H1 (cell line): Measurements from ENCODE around the gene CCDC196. TPM values are rescaled to one million over a fixed set of nuclear protein-coding genes. Genes with fewer than 3 reads are reported as not detected.

ENCODE experiments used
- CTCF ChIA-PET: fragments of 300-600 bp; sonication (Branson Sonifier 250); formaldehyde crosslinking; loops from one replicate; lab custom pipeline; 2021; ENCODE audit not compliant: partially characterized antibody; lab: Charles Lee
- POLR2A ChIA-PET: fragments of 300-600 bp; sonication (Branson Sonifier 250); formaldehyde crosslinking; loops from one replicate; lab custom pipeline; 2021; ENCODE audit warnings: inconsistent platforms; ENCODE audit not compliant: partially characterized antibody; lab: Charles Lee
- DNase-seq, 2 experiments: peaks; one replicate each; pipeline versions ENCODE4 v3.0.0 to v3.0.0-alpha.2; 2010 to 2022; ENCODE audit warnings: low spot score in 2 of 2, low read depth in 1 of 2, mixed read lengths in 1 of 2
- FAIRE-seq: peaks from 2 replicates; lab custom pipeline; 2011; peaks lifted over from hg19 to GRCh38; lab: Jason Lieb, UNC
- H2AFZ ChIP-seq: 2 replicates; pipeline ENCODE4 v1.8.1; 2012; ENCODE audit warnings: low read length, inconsistent platforms
- H2AK5ac ChIP-seq: 2 replicates; pipeline ENCODE4 v1.6.1; 2013; ENCODE audit warnings: low read depth, low read length
- H2BK120ac ChIP-seq: replicated peaks from 2 replicates; pipeline ENCODE3; 2013; ENCODE audit warnings: low read depth, low read length, inconsistent platforms
- H2BK12ac ChIP-seq: 2 replicates; pipeline ENCODE4 v1.6.1; 2013; ENCODE audit warnings: low read depth, low read length
- H2BK15ac ChIP-seq: 2 replicates; pipeline ENCODE4 v1.6.1; 2013; ENCODE audit warnings: low read length
- H2BK20ac ChIP-seq: 2 replicates; pipeline ENCODE4 v1.6.1; 2013; ENCODE audit warnings: low read length
- H2BK5ac ChIP-seq: 2 replicates; pipeline ENCODE4 v1.6.1; 2013; ENCODE audit warnings: low read depth, low read length
- H3K14ac ChIP-seq: 2 replicates; pipeline ENCODE4 v1.6.1; 2013; ENCODE audit warnings: inconsistent platforms; ENCODE audit not compliant: insufficient read length
- H3K18ac ChIP-seq: 2 replicates; pipeline ENCODE4 v1.6.1; 2013; ENCODE audit warnings: low read length; ENCODE audit errors: extremely low read depth
- H3K23ac ChIP-seq: 2 replicates; pipeline ENCODE4 v1.6.1; 2013; ENCODE audit warnings: inconsistent platforms; ENCODE audit not compliant: insufficient read length
- H3K23me2 ChIP-seq: 2 replicates; pipeline ENCODE4 v1.6.1; 2013; ENCODE audit warnings: low read depth, low read length
- H3K27ac ChIP-seq: 2 replicates; pipeline ENCODE4 v1.6.1; 2011; ENCODE audit warnings: low read depth, low read length, inconsistent platforms
- H3K27me3 ChIP-seq, 4 experiments: replicated peaks in 1 of 4; 1 replicate in 1 of 4; 2 replicates in 3 of 4; pipeline versions ENCODE4 v1.6.1 to v1.8.1; 2011 to 2013; ENCODE audit warnings: low read length in 3 of 4, mild to moderate bottlenecking in 3 of 4, inconsistent platforms in 2 of 4, mixed read lengths in 2 of 4, moderate library complexity in 1 of 4; ENCODE audit not compliant: control insufficient read depth in 3 of 4, insufficient read depth in 3 of 4; ENCODE audit errors: extremely low read depth in 1 of 4
- H3K36me3 ChIP-seq, 4 experiments: 2 replicates each; pipeline versions ENCODE4 v1.6.1 to v1.8.1; 2011 to 2013; ENCODE audit warnings: mild to moderate bottlenecking in 4 of 4, low read length in 3 of 4, moderate library complexity in 2 of 4, control low read depth in 1 of 4, inconsistent platforms in 1 of 4; ENCODE audit not compliant: insufficient read depth in 4 of 4, control insufficient read depth in 2 of 4
- H3K4ac ChIP-seq: replicated peaks from 2 replicates; pipeline ENCODE3; 2013; ENCODE audit warnings: low read length, low read depth, mixed read lengths, inconsistent platforms; ENCODE audit not compliant: insufficient read length
- H3K4me1 ChIP-seq, 4 experiments: replicated peaks in 1 of 4; 1 replicate in 1 of 4; 2 replicates in 3 of 4; pipeline versions ENCODE4 v1.6.1 to v1.8.1; 2011 to 2013; ENCODE audit warnings: low read length in 3 of 4, inconsistent platforms in 2 of 4, mixed read lengths in 1 of 4; ENCODE audit not compliant: insufficient read depth in 4 of 4, control insufficient read depth in 3 of 4
- H3K4me2 ChIP-seq, 2 experiments: 2 replicates each; pipeline versions ENCODE4 v1.6.1 to v1.8.1; 2011 to 2013; ENCODE audit warnings: low read depth in 2 of 2, low read length in 2 of 2, control low read depth in 1 of 2, inconsistent platforms in 1 of 2, mild to moderate bottlenecking in 1 of 2; ENCODE audit not compliant: insufficient read depth in 1 of 2
- H3K4me3 ChIP-seq, 4 experiments: fragments of 200-600, 300-600 bp in 1 of 4; sonication (generic), shearing (Covaris generic), sonication (Bioruptor Twin) in 1 of 4; 2 replicates each; pipeline versions ENCODE4 v1.5.1 to v1.8.1; 2011 to 2016; ENCODE audit warnings: low read length in 4 of 4, low read depth in 3 of 4, control low read depth in 2 of 4, inconsistent platforms in 2 of 4, mild to moderate bottlenecking in 2 of 4, mixed read lengths in 1 of 4, moderate library complexity in 1 of 4; ENCODE audit not compliant: insufficient read depth in 2 of 4; ENCODE audit errors: extremely low read depth in 1 of 4
- H3K56ac ChIP-seq: replicated peaks from 2 replicates; pipeline ENCODE3; 2013; ENCODE audit warnings: low read depth, mild to moderate bottlenecking, mixed read lengths, low read length, inconsistent platforms; ENCODE audit not compliant: insufficient read length
- H3K79me1 ChIP-seq: 2 replicates; pipeline ENCODE4 v1.6.1; 2013; ENCODE audit warnings: low read depth, low read length, control low read depth
- H3K79me2 ChIP-seq, 2 experiments: 2 replicates each; pipeline versions ENCODE4 v1.6.1 to v1.8.1; 2012 to 2013; ENCODE audit warnings: low read length in 2 of 2, mild to moderate bottlenecking in 2 of 2, inconsistent platforms in 1 of 2; ENCODE audit not compliant: insufficient read depth in 2 of 2, control insufficient read depth in 1 of 2
- H3K9ac ChIP-seq, 4 experiments: replicated peaks in 1 of 4; 1 replicate in 1 of 4; 2 replicates in 3 of 4; pipeline versions ENCODE4 v1.6.1 to v1.8.1; 2011 to 2013; ENCODE audit warnings: low read depth in 3 of 4, low read length in 3 of 4, control low read depth in 2 of 4, mild to moderate bottlenecking in 2 of 4, moderate library complexity in 2 of 4, inconsistent platforms in 1 of 4; ENCODE audit errors: extremely low read depth in 1 of 4
- H3K9me3 ChIP-seq, 2 experiments: 2 replicates each; pipeline versions ENCODE4 v1.6.1 to v1.8.1; 2012 to 2013; ENCODE audit warnings: mild to moderate bottlenecking in 2 of 2, moderate library complexity in 2 of 2, control low read depth in 1 of 2, inconsistent platforms in 1 of 2, low read depth in 1 of 2, low read length in 1 of 2, mixed read lengths in 1 of 2; ENCODE audit not compliant: insufficient read depth in 2 of 2
- H4K20me1 ChIP-seq, 2 experiments: replicated peaks in 1 of 2; 2 replicates each; pipeline versions ENCODE3 to v1.8.1; 2011 to 2013; ENCODE audit warnings: inconsistent platforms in 2 of 2, low read length in 2 of 2, mild to moderate bottlenecking in 1 of 2; ENCODE audit not compliant: insufficient read depth in 2 of 2, control insufficient read depth in 1 of 2
- H4K5ac ChIP-seq: 2 replicates; pipeline ENCODE4 v1.6.1; 2013; ENCODE audit warnings: low read length, low read depth, mixed read lengths, inconsistent platforms; ENCODE audit not compliant: insufficient read length
- H4K8ac ChIP-seq: 2 replicates; pipeline ENCODE4 v1.8.0; 2013; ENCODE audit warnings: mild to moderate bottlenecking, moderate library complexity, low read length, inconsistent platforms; ENCODE audit not compliant: insufficient read depth; ENCODE audit errors: extremely low read depth
- H4K91ac ChIP-seq: replicated peaks from 2 replicates; pipeline ENCODE3; 2013; ENCODE audit warnings: low read length, mixed read lengths, inconsistent platforms; ENCODE audit not compliant: insufficient read length
- BCL11A ChIP-seq, 2 experiments: IDR thresholded peaks; one replicate each; pipeline ENCODE4 v1.6.1; 2011; ENCODE audit warnings: low read depth in 2 of 2, low read length in 2 of 2, mild to moderate bottlenecking in 2 of 2
- CTBP2 ChIP-seq: IDR thresholded peaks from 2 replicates; pipeline ENCODE4 v1.7.0; 2011; ENCODE audit warnings: borderline replicate concordance, mild to moderate bottlenecking, moderate library complexity, mixed read lengths, low read length; ENCODE audit not compliant: insufficient read depth, insufficient read length
- EP300 ChIP-seq, 2 experiments: IDR thresholded peaks; 1 replicate in 1 of 2; 2 replicates in 1 of 2; pipeline ENCODE4 v1.6.1; 2011 to 2012; ENCODE audit warnings: low read depth in 2 of 2, low read length in 2 of 2, mild to moderate bottlenecking in 2 of 2, borderline replicate concordance in 1 of 2, inconsistent platforms in 1 of 2, moderate library complexity in 1 of 2
- POLR2A ChIP-seq, 2 experiments: IDR thresholded peaks; 1 replicate in 1 of 2; 2 replicates in 1 of 2; pipeline ENCODE4 v1.6.1; 2011; ENCODE audit warnings: low read depth in 2 of 2, low read length in 2 of 2, mild to moderate bottlenecking in 2 of 2; ENCODE audit errors: control extremely low read depth in 1 of 2
- WGBS, 2 experiments: shearing (Covaris generic) in 1 of 2; methylation state at CpG; one replicate each; pipeline versions ENCODE4 v1.1.6 to v1.1.7; 2013 to 2015; ENCODE audit warnings: low lambda C conversion rate in 2 of 2, mixed read lengths in 2 of 2, inconsistent platforms in 1 of 2, low coverage in 1 of 2, missing lambda C conversion rate in 1 of 2; ENCODE audit not compliant: insufficient replicate concordance in 2 of 2, insufficient coverage in 1 of 2, insufficient read length in 1 of 2; ENCODE audit errors: extremely low coverage in 1 of 2, missing lambda C conversion rate in 1 of 2; 5-methylcytosine and 5-hydroxymethylcytosine counted together
- polyA plus RNA-seq, 7 experiments: library from polyadenylated mRNA; depleted of rRNA in 3 of 7; stranded (reverse) in 5 of 7; unstranded in 2 of 7; fragments of >200 nt in 5 of 7; fragments of 200-250 nt in 2 of 7; gene quantifications; 1 replicate in 5 of 7; 2 replicates in 1 of 7; 4 replicates in 1 of 7; pipeline versions ENCODE4 v1.2.1 to v1.2.3, GENCODE V29; 2011 to 2013; ENCODE audit warnings: missing spikeins in 2 of 7, mixed read lengths in 2 of 7
- total RNA-seq: library from RNA; stranded (reverse); fragmentation: NEBNext Ultra II Directional; extraction: Animal tissue kit (Norgen Biotek cat#: 25700); gene quantifications from 2 replicates; pipeline ENCODE4 v1.2.1, GENCODE V29; 2021

CCDC196 gene
- total and polyA plus RNA-seq, 2 of the 8 experiments (the other 6 are each of a cell fraction or from before 2014, with no cell fraction given), result not detected

DNA sequence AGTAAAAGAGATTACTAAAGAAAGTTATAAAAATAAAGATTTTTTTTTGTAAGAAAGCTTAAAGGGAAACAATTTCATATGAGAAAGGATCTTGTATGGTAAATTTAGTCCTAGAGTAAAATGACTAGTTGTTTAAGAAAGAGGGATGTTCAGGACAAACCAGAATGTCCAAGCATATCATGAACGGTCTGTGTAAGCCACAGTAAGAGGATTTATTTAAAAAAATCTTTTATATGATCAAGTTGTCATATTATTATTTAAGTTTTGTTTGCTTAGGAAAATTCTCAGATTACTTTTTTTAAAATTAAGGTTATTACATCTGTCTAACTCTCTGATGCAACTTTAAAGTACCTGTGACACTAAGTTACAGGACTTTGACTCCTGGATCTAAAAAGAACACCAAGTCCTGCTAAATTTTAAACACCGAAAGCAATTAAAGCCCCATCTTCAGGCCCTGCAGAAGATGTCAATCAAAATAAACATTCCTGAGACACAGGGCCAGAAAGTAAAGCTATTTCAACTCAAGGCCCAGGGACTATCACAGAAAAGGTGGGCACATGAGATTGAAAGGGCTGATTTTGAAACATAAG lies 17.3 kb upstream of the CCDC196 start:
- H3K27ac ChIP-seq, result no peak overlapping the region
- CTCF ChIA-PET, result no interaction called here
- 94% methylated on average over 2 of the region's 2 CpGs; no CpG with 5 or more reads in 1 of the 2 experiments for WGBS, 2 experiments
- TF ChIP-seq BCL11A (IDR thresholded peaks at IDR 0.05; ENCODE audit: low read depth in 2 of 2, low read length in 2 of 2) (no peak), EP300 (IDR thresholded peaks at IDR 0.05; ENCODE audit: borderline replicate concordance in 1 of 2, low read depth in 2 of 2, low read length in 2 of 2) (no peak), POLR2A (IDR thresholded peaks at IDR 0.05; ENCODE audit: control extremely low read depth in 1 of 2, low read depth in 2 of 2, low read length in 2 of 2) (no peak), CTBP2 (no peak)

More for the DNA sequence above, 17.3 kb upstream of the CCDC196 start:
- Histone ChIP-seq H3K4me1 (no peaks in the 10 kb centered on the region), H2AFZ (no peak overlapping the region), H2BK120ac (no peak overlapping the region), H2BK15ac (no peak overlapping the region), H2BK20ac (no peak overlapping the region), H3K23ac (no peak overlapping the region), H3K79me2 (no peaks in the 10 kb centered on the region), H3K4me3 (no peak overlapping the region), H2AK5ac (no peak overlapping the region), H3K14ac (no peak overlapping the region), H3K56ac (no peak overlapping the region), H3K9me3 (peaks cover 14 to 24% of the 10 kb centered on the region in 2 experiments), H4K20me1 (no peaks in the 10 kb centered on the region), H3K4ac (no peak overlapping the region), H4K5ac (no peak overlapping the region), H4K8ac (no peak overlapping the region), H2BK12ac (no peak overlapping the region), H3K4me2 (no peak overlapping the region), H3K9ac (no peak overlapping the region), H3K18ac (no peak overlapping the region), H3K79me1 (no peaks in the 10 kb centered on the region), H2BK5ac (no peak overlapping the region), H3K36me3 (peaks cover 0 to 3% (median 0%) of the 10 kb centered on the region in 4 experiments; a peak in 2 of 8 replicates), H4K91ac (no peak overlapping the region), H3K23me2 (no peaks in the 10 kb centered on the region), H3K27me3 (no peaks in the 10 kb centered on the region)
- POLR2A ChIA-PET, result no interaction called here
- FAIRE-seq (no peak), DNase-seq (no peak)
